A673 (cell line): ENCODE data around the gene PXN.

Source experiments
- CTCF ChIP-seq: fragments of 300-800, 200-600 bp; sonication (generic); conservative IDR thresholded peaks from 2 replicates; pipeline ENCODE4 v1.5.1; 2017; ENCODE audit warnings: low read depth, mild to moderate bottlenecking, antibody characterized with exemption, low read length, moderate library complexity, mixed read lengths
- EZH2 ChIP-seq: fragments of 200-600 bp; sonication (generic); IDR thresholded peaks from 2 replicates; pipeline ENCODE4 v1.6.1; 2017; ENCODE audit warnings: borderline replicate concordance, low read depth, mild to moderate bottlenecking, mixed read lengths, antibody characterized with exemption, low read length; ENCODE audit not compliant: poor library complexity, severe bottlenecking

GRCh38 chr12:120180975-120181374 is 84.6 kb downstream of the PXN start:
- no peak for TF ChIP-seq CTCF
- no peak for TF ChIP-seq EZH2
